ENCODE measurements around the gene CBLB.
"Not testable (repeated sequence)": the region's sequence is repeated elsewhere in the genome, so short reads cannot be mapped to it uniquely, and the experiment has no call there.

The CBLB gene

GRCh38 chr3:105786990-105787389, 81.8 kb downstream of the CBLB start:
- DNase-seq (ENCODE audit: low read depth in 3 of 3), result no peak

- DNase-seq (ENCODE audit: low read depth in 3 of 3), result no peak
Measured at GRCh38 chr3:105786241-105786640, 82.6 kb downstream of the CBLB start.

GRCh38 chr3:105785803-105786202, 83.0 kb downstream of the CBLB start:
- no peak for DNase-seq (ENCODE audit: low read depth in 3 of 3)

GRCh38 chr3:105783631-105784030, 85.2 kb downstream of the CBLB start:
- no peak for DNase-seq (ENCODE audit: low read depth in 3 of 3)

GRCh38 chr3:105781871-105782270, 86.9 kb downstream of the CBLB start:
- no peak for DNase-seq (ENCODE audit: low read depth in 3 of 3)

GRCh38 chr3:105780107-105780506, 88.7 kb downstream of the CBLB start:
- DNase-seq (ENCODE audit: low read depth in 3 of 3), result no peak

- DNase-seq (ENCODE audit: low read depth in 3 of 3), result no peak
Measured at GRCh38 chr3:105775368-105775767, 93.4 kb downstream of the CBLB start.

- no peak for DNase-seq (ENCODE audit: low read depth in 3 of 3)
Measured at GRCh38 chr3:105774444-105775180, 94.2 kb downstream of the CBLB start.

GRCh38 chr3:105773291-105773690, 95.5 kb downstream of the CBLB start:
- no peak for DNase-seq (ENCODE audit: low read depth in 3 of 3)

GRCh38 chr3:105772635-105773034, 96.2 kb downstream of the CBLB start:
- DNase-seq (ENCODE audit: low read depth in 3 of 3), result no peak

- DNase-seq (ENCODE audit: low read depth in 3 of 3), result no peak
Measured at GRCh38 chr3:105771392-105771791, 97.4 kb downstream of the CBLB start.

- DNase-seq (ENCODE audit: low read depth in 3 of 3), result no peak
Measured at GRCh38 chr3:105770410-105770809, 98.4 kb downstream of the CBLB start.

- no peak for DNase-seq (ENCODE audit: low read depth in 3 of 3)
Measured at GRCh38 chr3:105767776-105768175, 101.0 kb downstream of the CBLB start.

- no peak for DNase-seq (ENCODE audit: low read depth in 3 of 3)
Measured at GRCh38 chr3:105767216-105767615, 101.6 kb downstream of the CBLB start.

- no peak for DNase-seq (ENCODE audit: low read depth in 3 of 3)
Measured at GRCh38 chr3:105765308-105765639, 103.5 kb downstream of the CBLB start.

GRCh38 chr3:105764378-105765307, 104.2 kb downstream of the CBLB start:
- no peak for DNase-seq (ENCODE audit: low read depth in 3 of 3)

- DNase-seq (ENCODE audit: low read depth in 3 of 3), result no peak
Measured at GRCh38 chr3:105763659-105764036, 105.2 kb downstream of the CBLB start.

GRCh38 chr3:105762749-105763658, 105.8 kb downstream of the CBLB start:
- no peak for DNase-seq (ENCODE audit: low read depth in 3 of 3)

GRCh38 chr3:105762214-105762613, 106.6 kb downstream of the CBLB start:
- DNase-seq (ENCODE audit: low read depth in 3 of 3), result not testable (repeated sequence)

- no peak for DNase-seq (ENCODE audit: low read depth in 3 of 3)
Measured at GRCh38 chr3:105759442-105760078, 109.3 kb downstream of the CBLB start.

- DNase-seq (ENCODE audit: low read depth in 3 of 3), result no peak
Measured at GRCh38 chr3:105758451-105758850, 110.4 kb downstream of the CBLB start.

Measured in stimulated activated CD4-positive, alpha-beta T cell treated with anti-CD3 and anti-CD28 coated beads, TNF-alpha, amount 100 ng/mL, for 24 hours (primary cell).